Measurements from ENCODE around the gene AACS. TPM values are rescaled to one million over a fixed set of nuclear protein-coding genes. Genes with fewer than 3 reads are reported as not detected.

The AACS gene
- total RNA-seq, 1 donor from 2014 or later, result 32.5 TPM

DNA sequence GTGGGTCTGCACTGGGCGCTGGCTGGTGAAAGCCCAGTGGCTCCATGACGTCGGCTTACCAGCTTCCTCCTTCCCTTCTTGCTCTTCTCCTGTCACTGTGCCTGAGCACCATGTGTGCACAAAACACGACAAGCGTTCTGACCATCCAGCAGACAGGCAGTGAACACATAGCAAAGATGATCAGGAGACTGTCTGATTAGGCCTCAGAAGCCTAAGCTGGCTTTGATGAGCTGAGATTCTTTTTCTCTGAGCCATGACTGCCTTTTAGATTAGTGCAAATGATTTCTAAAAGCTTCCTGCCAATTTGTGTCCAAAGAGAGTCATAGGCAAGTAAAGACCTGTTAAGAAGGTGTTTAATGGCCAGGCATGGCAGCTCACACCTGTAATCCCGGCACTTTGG lies 83.1 kb downstream of the AACS start:
- Histone ChIP-seq H3K27me3 (ENCODE audit: control insufficient read depth, insufficient read depth, low read length) (no peaks in the 10 kb centered on the region), H3K4me3 (ENCODE audit: low read depth, low read length) (no peak overlapping the region), H3K36me3 (ENCODE audit: control insufficient read depth, insufficient read depth, low read length) (no peaks in the 10 kb centered on the region)
- DNase-seq (ENCODE audit: low read depth), result no peak
- TF ChIP-seq, protein P1, sequence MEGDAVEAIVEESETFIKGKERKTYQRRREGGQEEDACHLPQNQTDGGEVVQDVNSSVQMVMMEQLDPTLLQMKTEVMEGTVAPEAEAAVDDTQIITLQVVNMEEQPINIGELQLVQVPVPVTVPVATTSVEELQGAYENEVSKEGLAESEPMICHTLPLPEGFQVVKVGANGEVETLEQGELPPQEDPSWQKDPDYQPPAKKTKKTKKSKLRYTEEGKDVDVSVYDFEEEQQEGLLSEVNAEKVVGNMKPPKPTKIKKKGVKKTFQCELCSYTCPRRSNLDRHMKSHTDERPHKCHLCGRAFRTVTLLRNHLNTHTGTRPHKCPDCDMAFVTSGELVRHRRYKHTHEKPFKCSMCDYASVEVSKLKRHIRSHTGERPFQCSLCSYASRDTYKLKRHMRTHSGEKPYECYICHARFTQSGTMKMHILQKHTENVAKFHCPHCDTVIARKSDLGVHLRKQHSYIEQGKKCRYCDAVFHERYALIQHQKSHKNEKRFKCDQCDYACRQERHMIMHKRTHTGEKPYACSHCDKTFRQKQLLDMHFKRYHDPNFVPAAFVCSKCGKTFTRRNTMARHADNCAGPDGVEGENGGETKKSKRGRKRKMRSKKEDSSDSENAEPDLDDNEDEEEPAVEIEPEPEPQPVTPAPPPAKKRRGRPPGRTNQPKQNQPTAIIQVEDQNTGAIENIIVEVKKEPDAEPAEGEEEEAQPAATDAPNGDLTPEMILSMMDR (IDR thresholded peaks at IDR 0.05; ENCODE audit: insufficient read depth, low read length, poor library complexity, severe bottlenecking), result no peak

DNA sequence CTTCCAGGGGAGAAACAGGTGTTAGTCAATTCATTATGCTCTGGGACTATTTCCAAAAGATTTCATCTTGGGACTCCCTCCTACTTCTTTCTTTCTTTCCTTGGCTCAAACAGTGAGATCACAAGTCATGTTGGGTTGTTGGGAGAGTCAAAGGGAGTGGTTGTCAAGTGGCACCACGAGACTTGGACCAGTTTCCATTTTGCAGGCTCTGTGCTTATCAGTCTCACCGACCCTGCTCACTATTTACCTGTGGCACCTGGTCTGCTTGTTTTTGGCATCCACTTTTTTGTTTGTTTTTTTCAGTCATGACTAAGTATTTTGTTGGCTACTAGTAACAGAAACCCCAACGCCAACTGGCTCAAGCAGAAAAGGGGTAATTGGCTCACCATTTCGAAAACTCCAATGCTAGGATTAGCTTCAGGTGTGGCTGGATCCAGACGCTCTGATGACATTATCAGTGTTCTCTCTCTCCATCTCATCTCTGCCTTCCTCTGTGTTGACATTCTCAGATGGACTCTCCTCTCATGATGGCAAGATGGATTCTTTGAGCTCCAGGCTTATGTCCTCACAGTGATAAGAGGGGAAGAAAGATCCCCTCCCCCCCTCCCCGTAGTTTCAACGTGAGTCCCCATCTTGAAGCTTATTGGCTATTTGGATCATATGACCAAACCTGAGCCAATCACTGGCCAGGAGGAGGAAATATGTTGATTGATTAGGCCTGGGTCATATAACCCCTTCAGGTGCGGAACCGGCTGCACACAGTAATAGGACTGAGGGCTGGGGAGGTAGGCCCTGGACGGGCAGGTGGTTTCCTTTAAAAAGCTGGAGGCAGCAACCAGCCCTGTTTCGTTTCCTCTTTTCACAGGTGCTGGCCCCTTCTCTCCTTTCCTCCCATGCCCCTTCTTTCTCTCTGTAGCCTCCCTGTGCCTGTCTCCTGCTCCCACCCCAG lies 84.2 kb downstream of the AACS start:
- Histone ChIP-seq H3K36me3 (ENCODE audit: control insufficient read depth, insufficient read depth, low read length) (no peaks in the 10 kb centered on the region), H3K27me3 (ENCODE audit: control insufficient read depth, insufficient read depth, low read length) (no peaks in the 10 kb centered on the region), H3K4me3 (ENCODE audit: low read depth, low read length) (no peak overlapping the region)
- DNase-seq (ENCODE audit: low read depth), result no peak
- TF ChIP-seq, protein P1 (IDR thresholded peaks at IDR 0.05; ENCODE audit: insufficient read depth, low read length, poor library complexity, severe bottlenecking), result no peak

DNA sequence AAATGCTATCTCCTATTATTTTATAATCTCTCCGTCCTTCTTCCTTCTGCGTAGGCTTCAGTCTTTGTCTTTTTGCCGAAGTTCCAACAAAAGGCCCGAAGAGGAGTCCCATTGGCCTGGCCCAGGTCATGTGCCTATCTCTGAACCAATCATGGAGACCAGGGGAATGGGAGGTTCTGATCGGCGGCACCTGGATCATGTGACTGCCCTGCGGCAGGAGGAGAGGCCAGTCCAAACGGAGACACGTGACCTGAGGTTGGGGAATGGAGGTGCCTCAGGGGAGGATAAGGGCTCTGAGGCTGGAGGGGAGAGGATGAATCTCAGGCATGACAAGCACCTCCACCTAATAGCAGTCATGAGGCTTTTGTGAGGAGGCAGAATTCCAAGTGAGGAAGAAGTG lies 86.0 kb downstream of the AACS start:
- Histone ChIP-seq H3K27me3 (ENCODE audit: control insufficient read depth, insufficient read depth, low read length) (no peaks in the 10 kb centered on the region), H3K4me3 (ENCODE audit: low read depth, low read length) (no peak overlapping the region), H3K36me3 (ENCODE audit: control insufficient read depth, insufficient read depth, low read length) (no peaks in the 10 kb centered on the region)
- no peak for DNase-seq (ENCODE audit: low read depth)
- TF ChIP-seq, protein P1 (IDR thresholded peaks at IDR 0.05; ENCODE audit: insufficient read depth, low read length, poor library complexity, severe bottlenecking), result no peak

DNA sequence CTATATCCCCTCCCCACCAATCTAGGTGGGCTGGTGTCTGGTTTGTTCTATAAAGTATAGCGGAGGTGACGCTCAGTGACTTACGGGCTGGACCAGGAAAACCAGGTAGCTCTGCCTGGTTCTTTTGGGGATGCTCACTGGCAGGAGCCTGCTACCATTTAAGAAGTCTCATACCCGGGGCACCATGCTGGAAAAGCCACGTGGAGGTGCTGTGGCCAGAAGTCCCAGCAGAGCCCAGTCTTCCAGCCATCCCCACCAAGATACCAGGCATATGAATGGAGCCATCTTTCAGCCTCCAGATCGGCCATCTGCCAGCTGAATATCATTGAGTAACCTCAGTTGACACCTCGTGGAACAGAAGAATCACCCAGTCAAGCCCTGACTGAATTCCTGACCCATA lies 87.2 kb downstream of the AACS start:
- no peak for DNase-seq (ENCODE audit: low read depth)
- Histone ChIP-seq H3K27me3 (ENCODE audit: control insufficient read depth, insufficient read depth, low read length) (no peaks in the 10 kb centered on the region), H3K36me3 (ENCODE audit: control insufficient read depth, insufficient read depth, low read length) (no peaks in the 10 kb centered on the region), H3K4me3 (ENCODE audit: low read depth, low read length) (no peak overlapping the region)
- TF ChIP-seq, protein P1 (IDR thresholded peaks at IDR 0.05; ENCODE audit: insufficient read depth, low read length, poor library complexity, severe bottlenecking), result no peak

DNA sequence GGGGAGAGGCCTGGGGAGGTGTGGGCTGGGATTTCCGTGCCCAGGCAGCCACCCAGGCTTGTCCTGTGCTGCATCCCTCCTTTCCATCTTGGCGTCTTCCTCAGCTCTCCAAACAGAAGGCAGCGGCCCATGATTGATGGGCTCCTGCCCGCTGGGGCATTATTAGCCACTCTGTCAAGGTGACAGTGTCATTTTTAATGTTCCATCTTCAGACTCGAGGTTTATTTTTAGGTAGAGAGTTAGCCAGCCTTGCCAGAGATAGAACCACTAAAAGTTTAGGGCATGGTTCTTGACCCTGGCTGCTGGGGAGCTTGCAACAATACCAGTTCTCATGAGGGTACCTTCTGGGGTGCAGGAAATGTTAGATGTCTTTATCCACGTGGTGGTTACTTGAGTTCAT lies 90.1 kb downstream of the AACS start:
- TF ChIP-seq, protein P1 (IDR thresholded peaks at IDR 0.05; ENCODE audit: insufficient read depth, low read length, poor library complexity, severe bottlenecking), result no peak
- DNase-seq (ENCODE audit: low read depth), result no peak
- H3K27me3 ChIP-seq (ENCODE audit: control insufficient read depth, insufficient read depth, low read length), result no peaks in the 10 kb centered on the region
- H3K4me3 ChIP-seq (ENCODE audit: low read depth, low read length), result no peak overlapping the region
- no peaks in the 10 kb centered on the region for H3K36me3 ChIP-seq (ENCODE audit: control insufficient read depth, insufficient read depth, low read length)
